Gastroesophageal sphincter (tissue), 4 donors: ENCODE measurements around the gene DNAJC11. TPM values are rescaled to one million over a fixed set of nuclear protein-coding genes. Genes with fewer than 3 reads are reported as not detected.

ENCODE experiments used
- ATAC-seq: fragments of 150-250 bp; one replicate; pipeline ENCODE4 v1.9.1; 2016; ENCODE audit warnings: mild to moderate bottlenecking, moderate library complexity
- H3K27ac ChIP-seq, 4 donors: fragments of 200-600 bp; sonication (generic) in 3 of 4; 1 replicate in 3 of 4; 2 replicates in 1 of 4; pipeline ENCODE4 v1.5.1; 2016 to 2019
- H3K27me3 ChIP-seq: fragments of 200-600 bp; sonication (generic); one replicate; pipeline ENCODE4 v1.5.1; 2019
- H3K36me3 ChIP-seq, 2 donors: fragments of 200-600 bp; sonication (generic); one replicate each; pipeline ENCODE4 v1.5.1; 2019; ENCODE audit warnings: control low read depth in 1 of 2
- H3K4me1 ChIP-seq, 3 donors: fragments of 200-600 bp; sonication (generic); 1 replicate in 2 of 3; 2 replicates in 1 of 3; pipeline ENCODE4 v1.5.1; 2016 to 2019; ENCODE audit warnings: control low read depth in 2 of 3
- H3K4me3 ChIP-seq, 2 donors: fragments of 200-600 bp; sonication (generic); one replicate each; pipeline ENCODE4 v1.5.1; 2019; ENCODE audit warnings: mild to moderate bottlenecking in 1 of 2, moderate library complexity in 1 of 2
- H3K9me3 ChIP-seq, 3 donors: fragments of 200-600 bp; sonication (generic); one replicate each; pipeline ENCODE4 v1.5.1; 2017 to 2019; ENCODE audit warnings: control low read depth in 2 of 3
- CTCF ChIP-seq, 4 experiments: fragments of 200-600 bp in 2 of 4; fragments of 450-650 bp in 2 of 4; sonication (generic) in 1 of 4; IDR thresholded peaks; one replicate each; pipeline ENCODE4 v1.5.1; 2017 to 2019; ENCODE audit warnings: antibody characterized with exemption in 4 of 4, mild to moderate bottlenecking in 2 of 4, moderate library complexity in 2 of 4
- EP300 ChIP-seq: sonication (generic); formaldehyde crosslinking; IDR thresholded peaks from one replicate; pipeline ENCODE4 v1.6.1; 2017; ENCODE audit warnings: antibody characterized with exemption, mild to moderate bottlenecking
- POLR2A ChIP-seq, 2 donors: fragments of 450-650 bp; IDR thresholded peaks; one replicate each; pipeline ENCODE4 v1.6.1; 2017; ENCODE audit warnings: antibody characterized with exemption in 2 of 2, mild to moderate bottlenecking in 2 of 2, moderate library complexity in 1 of 2
- POLR2AphosphoS5 ChIP-seq: sonication (generic); formaldehyde crosslinking; IDR thresholded peaks from one replicate; pipeline ENCODE4 v1.6.1; 2017; ENCODE audit warnings: antibody characterized with exemption
- WGBS, 2 donors: methylation state at CpG; one replicate each; pipeline ENCODE4 v1.1.5; 2018; ENCODE audit warnings: low coverage in 1 of 2; 5-methylcytosine and 5-hydroxymethylcytosine counted together
- total RNA-seq, 4 donors: library from RNA; depleted of rRNA; stranded (reverse); fragments of >200 nt; gene quantifications; one replicate each; pipeline ENCODE4 v1.1.0, GENCODE V29; 2016

The DNAJC11 gene
- total RNA-seq, 4 donors from 2014 or later: 20.9 to 51.7 (median 30.8) TPM

- peaks cover 0 to 21% of the 10 kb centered on the region in 2 donors for H3K36me3 ChIP-seq
- H3K27me3 ChIP-seq: no peaks in the 10 kb centered on the region
- no peaks in the 10 kb centered on the region for H3K4me1 ChIP-seq
- no peaks in the 10 kb centered on the region for H3K9me3 ChIP-seq
- no peak for TF ChIP-seq CTCF (IDR thresholded peaks at IDR 0.05)
- TF ChIP-seq EP300: no peak
- no peak for TF ChIP-seq POLR2AphosphoS5
- TF ChIP-seq POLR2A (IDR thresholded peaks at IDR 0.05): no peak
- ATAC-seq: no peak
- no peak overlapping the region for H3K27ac ChIP-seq
- WGBS, 2 donors: 91 to 97% methylated on average over 3 of the region's 4 CpGs
- H3K4me3 ChIP-seq: no peak overlapping the region
These were observed 16.2 kb downstream of the DNAJC11 start for GRCh38 chr1:6685381-6685780.

DNA sequence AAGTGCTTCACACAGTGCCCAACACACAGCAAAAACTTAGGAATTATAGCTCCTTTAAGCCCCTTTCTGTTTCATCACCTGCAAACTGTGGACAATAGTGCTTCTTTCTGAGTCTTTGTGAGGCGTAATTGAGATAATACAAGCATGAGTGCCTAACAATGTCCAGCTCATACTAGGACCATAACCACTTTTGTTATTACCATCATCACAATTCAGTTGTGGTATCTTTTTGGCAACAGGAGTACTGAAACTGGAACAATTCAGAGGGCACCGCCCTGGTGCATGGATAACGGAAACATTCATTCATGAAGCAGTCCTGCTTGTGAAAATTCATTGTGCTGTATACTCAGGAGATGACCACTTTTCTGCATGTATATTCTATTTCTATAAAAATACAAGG, 18.2 kb downstream of the DNAJC11 start:
- WGBS, 2 donors: 85 to 93% methylated on average over 3 of the region's 3 CpGs
- no peak for TF ChIP-seq CTCF (IDR thresholded peaks at IDR 0.05)
- ATAC-seq: no peak

DNA sequence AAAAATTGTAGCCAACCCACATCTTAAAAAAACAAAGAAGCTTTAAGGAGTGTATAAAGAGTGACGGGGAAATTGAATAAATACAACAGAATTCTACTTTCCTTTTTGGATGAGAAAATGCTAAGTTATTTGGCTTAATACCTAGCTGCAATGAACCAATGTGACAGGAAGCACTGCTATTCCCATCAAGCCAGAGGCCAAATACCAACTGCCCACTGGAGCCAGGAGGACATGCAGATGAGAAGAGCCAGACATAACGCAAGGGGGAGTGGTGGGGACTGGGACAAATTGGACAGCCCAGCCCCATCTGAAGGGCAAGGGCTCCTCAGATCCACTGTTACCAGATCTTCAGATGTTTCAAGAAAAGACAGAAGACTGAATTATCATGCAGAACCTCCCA, 25.7 kb downstream of the DNAJC11 start:
- ATAC-seq: no peak

More for the DNA sequence above, 18.2 kb downstream of the DNAJC11 start:
- no peaks in the 10 kb centered on the region for H3K4me1 ChIP-seq
- H3K27ac ChIP-seq: no peak overlapping the region
- no peaks in the 10 kb centered on the region for H3K27me3 ChIP-seq
- no peak overlapping the region for H3K4me3 ChIP-seq
- H3K36me3 ChIP-seq: peaks cover 0 to 41% of the 10 kb centered on the region in 2 donors
- H3K9me3 ChIP-seq: no peaks in the 10 kb centered on the region

GRCh38 chr1:6674771-6675170, 26.8 kb downstream of the DNAJC11 start:
- Histone ChIP-seq H3K4me3 (no peak overlapping the region), H3K27ac (no peak overlapping the region), H3K4me1 (no peaks in the 10 kb centered on the region), H3K9me3 (no peaks in the 10 kb centered on the region), H3K27me3 (no peaks in the 10 kb centered on the region), H3K36me3 (peaks cover 0 to 64% of the 10 kb centered on the region in 2 donors)
- TF ChIP-seq CTCF (IDR thresholded peaks at IDR 0.05) (no peak), POLR2AphosphoS5 (no peak), EP300 (no peak), POLR2A (IDR thresholded peaks at IDR 0.05) (no peak)
- ATAC-seq: no peak
- 100% methylated on average over 1 of the region's 1 CpG; no CpG with 5 or more reads in 1 of the 2 donors for WGBS, 2 donors

More for the DNA sequence above, 25.7 kb downstream of the DNAJC11 start:
- Histone ChIP-seq H3K27ac (no peak overlapping the region), H3K36me3 (peaks cover 0 to 73% of the 10 kb centered on the region in 2 donors), H3K4me1 (no peaks in the 10 kb centered on the region), H3K9me3 (no peaks in the 10 kb centered on the region), H3K4me3 (no peak overlapping the region), H3K27me3 (no peaks in the 10 kb centered on the region)
- WGBS, 2 donors: 91% methylated on average over 2 of the region's 2 CpGs; no CpG with 5 or more reads in 1 of the 2 donors
- TF ChIP-seq POLR2AphosphoS5 (no peak), EP300 (no peak), POLR2A (IDR thresholded peaks at IDR 0.05) (no peak), CTCF (IDR thresholded peaks at IDR 0.05) (no peak)

DNA sequence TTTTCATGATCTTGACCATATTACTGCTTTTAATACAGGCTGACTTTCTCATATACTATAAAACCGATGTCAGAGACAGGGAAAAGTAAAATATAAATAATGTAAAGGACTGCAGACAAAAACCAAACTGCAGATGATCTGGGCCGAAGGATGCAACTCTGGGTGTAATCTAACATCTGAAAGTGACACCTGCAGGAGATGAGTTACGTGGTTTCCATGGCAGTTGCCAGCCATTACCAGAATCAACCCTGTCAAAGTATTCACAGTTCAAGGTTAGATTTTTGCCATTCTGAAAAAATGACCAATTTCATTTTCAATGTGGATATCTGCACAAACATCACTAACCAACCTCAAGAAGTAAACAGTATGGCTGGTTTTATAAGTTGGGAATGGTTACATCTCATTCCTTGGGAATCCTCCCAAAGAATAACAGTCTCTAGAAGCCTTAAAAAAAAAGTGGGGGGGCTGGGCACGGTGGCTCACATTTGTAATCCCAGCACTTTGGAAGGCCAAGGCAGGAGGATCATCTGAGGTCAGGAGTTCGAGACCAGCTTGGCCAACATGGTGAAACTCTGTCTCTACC, 27.7 kb downstream of the DNAJC11 start:
- no peaks in the 10 kb centered on the region for H3K27me3 ChIP-seq
- peaks cover 0 to 61% of the 10 kb centered on the region in 2 donors for H3K36me3 ChIP-seq
- ATAC-seq: no peak

More for the DNA sequence above, 27.7 kb downstream of the DNAJC11 start:
- WGBS, 2 donors: 73 to 76% methylated on average over 5 of the region's 5 CpGs
- TF ChIP-seq CTCF (IDR thresholded peaks at IDR 0.05) (no peak), POLR2AphosphoS5 (no peak), POLR2A (IDR thresholded peaks at IDR 0.05) (no peak), EP300 (no peak)
- Histone ChIP-seq H3K4me1 (no peaks in the 10 kb centered on the region), H3K9me3 (no peaks in the 10 kb centered on the region), H3K4me3 (no peak overlapping the region), H3K27ac (no peak overlapping the region)
